HFFc6 (cell line): ENCODE measurements around the gene FAAP20. TPM values are rescaled to one million over a fixed set of nuclear protein-coding genes. Genes with fewer than 3 reads are reported as not detected.

Experiments
- DNase-seq: peaks from one replicate; pipeline ENCODE4 v3.0.0-alpha.2; 2018
- H3K27ac Mint-ChIP-seq: 2 replicates; pipeline ENCODE4 v1.8.0; 2020; ENCODE audit warnings: mild to moderate bottlenecking, mixed read lengths
- H3K27me3 Mint-ChIP-seq: 2 replicates; pipeline ENCODE4 v1.8.0; 2021; ENCODE audit warnings: mild to moderate bottlenecking, moderate library complexity, mixed read lengths; ENCODE audit not compliant: insufficient read depth
- H3K36me3 Mint-ChIP-seq: 2 replicates; pipeline ENCODE4 v1.8.0; 2021; ENCODE audit warnings: low read depth, mixed read lengths
- H3K4me1 Mint-ChIP-seq: 2 replicates; pipeline ENCODE4 v1.8.0; 2020; ENCODE audit warnings: low read depth, mixed read lengths
- H3K4me3 Mint-ChIP-seq: 2 replicates; pipeline ENCODE4 v1.8.0; 2020; ENCODE audit warnings: mild to moderate bottlenecking, moderate library complexity, mixed read lengths
- H3K9me3 Mint-ChIP-seq: 2 replicates; pipeline ENCODE4 v1.8.0; 2020; ENCODE audit warnings: mild to moderate bottlenecking, mixed read lengths
- CTCF ChIP-seq: fragments of 200-600 bp; sonication (generic); IDR thresholded peaks from 2 replicates; pipeline ENCODE4 v1.5.0; 2021; ENCODE audit warnings: antibody characterized with exemption, mild to moderate bottlenecking
- long read RNA-seq: library from polyadenylated mRNA; unstranded; transcript quantifications from one replicate; pipeline ENCODE4 v2.0.0, GENCODE V29; 2019
- total RNA-seq, 6 experiments: library from RNA; stranded (reverse); fragmentation: NEBNext Ultra II Directional; extraction: Animal tissue kit (Norgen Biotek cat#: 25700); gene quantifications; 2 replicates in 1 of 6; 3 replicates in 5 of 6; pipeline ENCODE4 v1.2.3, GENCODE V29; 2021

The FAAP20 gene
- 10 to 100 TPM; 75.3 to 97.4 (median 82.7) TPM for total RNA-seq
- long read RNA-seq, transcript FAAP20-203 (4 exons, 811 nt) = minor isoform, 13 of 64 reads
- long read RNA-seq, transcript FAAP20-202 (4 exons, 729 nt) = major isoform, 30 of 64 reads
- long read RNA-seq, partial matches to known transcripts = 4 of 64 reads
- long read RNA-seq, other reads (novel, unspliced or antisense) = 11 of 64 reads

- peak; percentile 35 for DNase-seq
- no peak for TF ChIP-seq CTCF
- no peaks in the 10 kb centered on the region for H3K9me3 Mint-ChIP-seq
- peak within 1 kb of the TSS; percentile 87 for H3K27ac Mint-ChIP-seq
- peaks cover 5% of the 10 kb centered on the region for H3K4me1 Mint-ChIP-seq
- no peaks in the 10 kb centered on the region for H3K36me3 Mint-ChIP-seq
- H3K4me3 Mint-ChIP-seq = peak within 1 kb of the TSS; percentile 84
- no peaks in the 10 kb centered on the region for H3K27me3 Mint-ChIP-seq
Measured at GRCh38 chr1:2194319-2194897, at the start of gene FAAP20. TSS of gene FAAP20 (minus strand) at chr1:2194772. CDS start at chr1:2194749, 23 bp downstream.

- no peak overlapping the region for H3K4me3 Mint-ChIP-seq
- peaks cover 4% of the 10 kb centered on the region; the same call in 1 of the 2 replicates for H3K27me3 Mint-ChIP-seq
- H3K4me1 Mint-ChIP-seq = peaks cover 48% of the 10 kb centered on the region
- H3K27ac Mint-ChIP-seq = no peak overlapping the region; the same call in 1 of the 2 replicates
- peaks cover 5% of the 10 kb centered on the region; the same call in 1 of the 2 replicates for H3K36me3 Mint-ChIP-seq
- DNase-seq = no peak
- no peak for TF ChIP-seq CTCF
- no peaks in the 10 kb centered on the region for H3K9me3 Mint-ChIP-seq
Measured at GRCh38 chr1:2242814-2243725, 48.5 kb upstream of the FAAP20 start.

GRCh38 chr1:2241820-2242219, 47.2 kb upstream of the FAAP20 start:
- Mint-ChIP-seq H3K9me3 (no peaks in the 10 kb centered on the region), H3K27ac (peak overlapping the region; percentile 16; the same call in 1 of the 2 replicates), H3K4me1 (peaks cover 50% of the 10 kb centered on the region), H3K27me3 (peaks cover 4% of the 10 kb centered on the region; the same call in 1 of the 2 replicates), H3K36me3 (peaks cover 5% of the 10 kb centered on the region; the same call in 1 of the 2 replicates), H3K4me3 (no peak overlapping the region)
- TF ChIP-seq CTCF = no peak
- no peak for DNase-seq

- H3K9me3 Mint-ChIP-seq = no peaks in the 10 kb centered on the region
- no peak overlapping the region for H3K4me3 Mint-ChIP-seq
- TF ChIP-seq CTCF = no peak
- H3K27ac Mint-ChIP-seq = no peak overlapping the region; the same call in 1 of the 2 replicates
- H3K4me1 Mint-ChIP-seq = peaks cover 50% of the 10 kb centered on the region
- H3K36me3 Mint-ChIP-seq = peaks cover 9% of the 10 kb centered on the region; the same call in 1 of the 2 replicates
- no peak for DNase-seq
- H3K27me3 Mint-ChIP-seq = peaks cover 4% of the 10 kb centered on the region; the same call in 1 of the 2 replicates
Measured at GRCh38 chr1:2240270-2241156, 45.9 kb upstream of the FAAP20 start.
